H1 (cell line): Measurements from ENCODE around the gene C2CD5. TPM values are rescaled to one million over a fixed set of nuclear protein-coding genes. Genes with fewer than 3 reads are reported as not detected.

ENCODE experiments used
- CTCF ChIA-PET: fragments of 300-600 bp; sonication (Branson Sonifier 250); formaldehyde crosslinking; loops from one replicate; lab custom pipeline; 2021; ENCODE audit not compliant: partially characterized antibody; lab: Charles Lee
- POLR2A ChIA-PET: fragments of 300-600 bp; sonication (Branson Sonifier 250); formaldehyde crosslinking; loops from one replicate; lab custom pipeline; 2021; ENCODE audit warnings: inconsistent platforms; ENCODE audit not compliant: partially characterized antibody; lab: Charles Lee
- DNase-seq, 2 experiments: peaks; one replicate each; pipeline versions ENCODE4 v3.0.0 to v3.0.0-alpha.2; 2010 to 2022; ENCODE audit warnings: low spot score in 2 of 2, low read depth in 1 of 2, mixed read lengths in 1 of 2
- FAIRE-seq: peaks from 2 replicates; lab custom pipeline; 2011; peaks lifted over from hg19 to GRCh38; lab: Jason Lieb, UNC
- H2AFZ ChIP-seq: 2 replicates; pipeline ENCODE4 v1.8.1; 2012; ENCODE audit warnings: low read length, inconsistent platforms
- H2AK5ac ChIP-seq: 2 replicates; pipeline ENCODE4 v1.6.1; 2013; ENCODE audit warnings: low read depth, low read length
- H2BK120ac ChIP-seq: replicated peaks from 2 replicates; pipeline ENCODE3; 2013; ENCODE audit warnings: low read depth, low read length, inconsistent platforms
- H2BK12ac ChIP-seq: 2 replicates; pipeline ENCODE4 v1.6.1; 2013; ENCODE audit warnings: low read depth, low read length
- H2BK15ac ChIP-seq: 2 replicates; pipeline ENCODE4 v1.6.1; 2013; ENCODE audit warnings: low read length
- H2BK20ac ChIP-seq: 2 replicates; pipeline ENCODE4 v1.6.1; 2013; ENCODE audit warnings: low read length
- H2BK5ac ChIP-seq: 2 replicates; pipeline ENCODE4 v1.6.1; 2013; ENCODE audit warnings: low read depth, low read length
- H3K14ac ChIP-seq: 2 replicates; pipeline ENCODE4 v1.6.1; 2013; ENCODE audit warnings: inconsistent platforms; ENCODE audit not compliant: insufficient read length
- H3K18ac ChIP-seq: 2 replicates; pipeline ENCODE4 v1.6.1; 2013; ENCODE audit warnings: low read length; ENCODE audit errors: extremely low read depth
- H3K23ac ChIP-seq: 2 replicates; pipeline ENCODE4 v1.6.1; 2013; ENCODE audit warnings: inconsistent platforms; ENCODE audit not compliant: insufficient read length
- H3K23me2 ChIP-seq: 2 replicates; pipeline ENCODE4 v1.6.1; 2013; ENCODE audit warnings: low read depth, low read length
- H3K27ac ChIP-seq: 2 replicates; pipeline ENCODE4 v1.6.1; 2011; ENCODE audit warnings: low read depth, low read length, inconsistent platforms
- H3K27me3 ChIP-seq, 4 experiments: replicated peaks in 1 of 4; 1 replicate in 1 of 4; 2 replicates in 3 of 4; pipeline versions ENCODE4 v1.6.1 to v1.8.1; 2011 to 2013; ENCODE audit warnings: low read length in 3 of 4, mild to moderate bottlenecking in 3 of 4, inconsistent platforms in 2 of 4, mixed read lengths in 2 of 4, moderate library complexity in 1 of 4; ENCODE audit not compliant: control insufficient read depth in 3 of 4, insufficient read depth in 3 of 4; ENCODE audit errors: extremely low read depth in 1 of 4
- H3K36me3 ChIP-seq, 4 experiments: 2 replicates each; pipeline versions ENCODE4 v1.6.1 to v1.8.1; 2011 to 2013; ENCODE audit warnings: mild to moderate bottlenecking in 4 of 4, low read length in 3 of 4, moderate library complexity in 2 of 4, control low read depth in 1 of 4, inconsistent platforms in 1 of 4; ENCODE audit not compliant: insufficient read depth in 4 of 4, control insufficient read depth in 2 of 4
- H3K4ac ChIP-seq: replicated peaks from 2 replicates; pipeline ENCODE3; 2013; ENCODE audit warnings: low read length, low read depth, mixed read lengths, inconsistent platforms; ENCODE audit not compliant: insufficient read length
- H3K4me1 ChIP-seq, 4 experiments: replicated peaks in 1 of 4; 1 replicate in 1 of 4; 2 replicates in 3 of 4; pipeline versions ENCODE4 v1.6.1 to v1.8.1; 2011 to 2013; ENCODE audit warnings: low read length in 3 of 4, inconsistent platforms in 2 of 4, mixed read lengths in 1 of 4; ENCODE audit not compliant: insufficient read depth in 4 of 4, control insufficient read depth in 3 of 4
- H3K4me2 ChIP-seq, 2 experiments: 2 replicates each; pipeline versions ENCODE4 v1.6.1 to v1.8.1; 2011 to 2013; ENCODE audit warnings: low read depth in 2 of 2, low read length in 2 of 2, control low read depth in 1 of 2, inconsistent platforms in 1 of 2, mild to moderate bottlenecking in 1 of 2; ENCODE audit not compliant: insufficient read depth in 1 of 2
- H3K4me3 ChIP-seq, 4 experiments: fragments of 200-600, 300-600 bp in 1 of 4; sonication (generic), shearing (Covaris generic), sonication (Bioruptor Twin) in 1 of 4; 2 replicates each; pipeline versions ENCODE4 v1.5.1 to v1.8.1; 2011 to 2016; ENCODE audit warnings: low read length in 4 of 4, low read depth in 3 of 4, control low read depth in 2 of 4, inconsistent platforms in 2 of 4, mild to moderate bottlenecking in 2 of 4, mixed read lengths in 1 of 4, moderate library complexity in 1 of 4; ENCODE audit not compliant: insufficient read depth in 2 of 4; ENCODE audit errors: extremely low read depth in 1 of 4
- H3K56ac ChIP-seq: replicated peaks from 2 replicates; pipeline ENCODE3; 2013; ENCODE audit warnings: low read depth, mild to moderate bottlenecking, mixed read lengths, low read length, inconsistent platforms; ENCODE audit not compliant: insufficient read length
- H3K79me1 ChIP-seq: 2 replicates; pipeline ENCODE4 v1.6.1; 2013; ENCODE audit warnings: low read depth, low read length, control low read depth
- H3K79me2 ChIP-seq, 2 experiments: 2 replicates each; pipeline versions ENCODE4 v1.6.1 to v1.8.1; 2012 to 2013; ENCODE audit warnings: low read length in 2 of 2, mild to moderate bottlenecking in 2 of 2, inconsistent platforms in 1 of 2; ENCODE audit not compliant: insufficient read depth in 2 of 2, control insufficient read depth in 1 of 2
- H3K9ac ChIP-seq, 4 experiments: replicated peaks in 1 of 4; 1 replicate in 1 of 4; 2 replicates in 3 of 4; pipeline versions ENCODE4 v1.6.1 to v1.8.1; 2011 to 2013; ENCODE audit warnings: low read depth in 3 of 4, low read length in 3 of 4, control low read depth in 2 of 4, mild to moderate bottlenecking in 2 of 4, moderate library complexity in 2 of 4, inconsistent platforms in 1 of 4; ENCODE audit errors: extremely low read depth in 1 of 4
- H3K9me3 ChIP-seq, 2 experiments: 2 replicates each; pipeline versions ENCODE4 v1.6.1 to v1.8.1; 2012 to 2013; ENCODE audit warnings: mild to moderate bottlenecking in 2 of 2, moderate library complexity in 2 of 2, control low read depth in 1 of 2, inconsistent platforms in 1 of 2, low read depth in 1 of 2, low read length in 1 of 2, mixed read lengths in 1 of 2; ENCODE audit not compliant: insufficient read depth in 2 of 2
- H4K20me1 ChIP-seq, 2 experiments: replicated peaks in 1 of 2; 2 replicates each; pipeline versions ENCODE3 to v1.8.1; 2011 to 2013; ENCODE audit warnings: inconsistent platforms in 2 of 2, low read length in 2 of 2, mild to moderate bottlenecking in 1 of 2; ENCODE audit not compliant: insufficient read depth in 2 of 2, control insufficient read depth in 1 of 2
- H4K5ac ChIP-seq: 2 replicates; pipeline ENCODE4 v1.6.1; 2013; ENCODE audit warnings: low read length, low read depth, mixed read lengths, inconsistent platforms; ENCODE audit not compliant: insufficient read length
- H4K8ac ChIP-seq: 2 replicates; pipeline ENCODE4 v1.8.0; 2013; ENCODE audit warnings: mild to moderate bottlenecking, moderate library complexity, low read length, inconsistent platforms; ENCODE audit not compliant: insufficient read depth; ENCODE audit errors: extremely low read depth
- H4K91ac ChIP-seq: replicated peaks from 2 replicates; pipeline ENCODE3; 2013; ENCODE audit warnings: low read length, mixed read lengths, inconsistent platforms; ENCODE audit not compliant: insufficient read length
- BCL11A ChIP-seq, 2 experiments: IDR thresholded peaks; one replicate each; pipeline ENCODE4 v1.6.1; 2011; ENCODE audit warnings: low read depth in 2 of 2, low read length in 2 of 2, mild to moderate bottlenecking in 2 of 2
- CBX5 ChIP-seq: fragments of 300-800, 300-1000 bp; sonication (generic); IDR thresholded peaks from 2 replicates; pipeline ENCODE4 v1.7.1; 2016; ENCODE audit warnings: antibody characterized with exemption, low read length, low read depth
- EP300 ChIP-seq, 2 experiments: IDR thresholded peaks; 1 replicate in 1 of 2; 2 replicates in 1 of 2; pipeline ENCODE4 v1.6.1; 2011 to 2012; ENCODE audit warnings: low read depth in 2 of 2, low read length in 2 of 2, mild to moderate bottlenecking in 2 of 2, borderline replicate concordance in 1 of 2, inconsistent platforms in 1 of 2, moderate library complexity in 1 of 2
- FOSL1 ChIP-seq: IDR thresholded peaks from 2 replicates; pipeline ENCODE4 v1.6.1; 2011; ENCODE audit warnings: mild to moderate bottlenecking, low read depth, low read length, moderate library complexity; ENCODE audit not compliant: insufficient read depth
- RXRA ChIP-seq: IDR thresholded peaks from 2 replicates; pipeline ENCODE4 v1.6.1; 2011; ENCODE audit warnings: low read depth, mild to moderate bottlenecking, low read length, moderate library complexity; ENCODE audit not compliant: insufficient read depth
- SIN3A ChIP-seq, 2 experiments: IDR thresholded peaks in 1 of 2; conservative IDR thresholded peaks in 1 of 2; 2 replicates each; pipeline ENCODE4 v1.6.1; 2011 to 2012; ENCODE audit warnings: low read length in 2 of 2, improper control_type of control experiment in 1 of 2, low read depth in 1 of 2, mild to moderate bottlenecking in 1 of 2
- TAF1 ChIP-seq: IDR thresholded peaks from 2 replicates; pipeline ENCODE4 v1.6.1; 2011; ENCODE audit warnings: mild to moderate bottlenecking, low read depth, low read length
- ZNF274 ChIP-seq: IDR thresholded peaks from 2 replicates; pipeline ENCODE4 v1.7.0; 2012; ENCODE audit warnings: low read length, borderline replicate concordance; ENCODE audit errors: extremely low read depth
- WGBS, 2 experiments: shearing (Covaris generic) in 1 of 2; methylation state at CpG; one replicate each; pipeline versions ENCODE4 v1.1.6 to v1.1.7; 2013 to 2015; ENCODE audit warnings: low lambda C conversion rate in 2 of 2, mixed read lengths in 2 of 2, inconsistent platforms in 1 of 2, low coverage in 1 of 2, missing lambda C conversion rate in 1 of 2; ENCODE audit not compliant: insufficient replicate concordance in 2 of 2, insufficient coverage in 1 of 2, insufficient read length in 1 of 2; ENCODE audit errors: extremely low coverage in 1 of 2, missing lambda C conversion rate in 1 of 2; 5-methylcytosine and 5-hydroxymethylcytosine counted together
- polyA plus RNA-seq, 7 experiments: library from polyadenylated mRNA; depleted of rRNA in 3 of 7; stranded (reverse) in 5 of 7; unstranded in 2 of 7; fragments of >200 nt in 5 of 7; fragments of 200-250 nt in 2 of 7; gene quantifications; 1 replicate in 5 of 7; 2 replicates in 1 of 7; 4 replicates in 1 of 7; pipeline versions ENCODE4 v1.2.1 to v1.2.3, GENCODE V29; 2011 to 2013; ENCODE audit warnings: missing spikeins in 2 of 7, mixed read lengths in 2 of 7
- total RNA-seq: library from RNA; stranded (reverse); fragmentation: NEBNext Ultra II Directional; extraction: Animal tissue kit (Norgen Biotek cat#: 25700); gene quantifications from 2 replicates; pipeline ENCODE4 v1.2.1, GENCODE V29; 2021
- TF ChIP-seq, protein P1 (sequence below), 3 experiments: IDR thresholded peaks; 1 replicate in 2 of 3; 2 replicates in 1 of 3; pipeline versions ENCODE4 v1.5.1 to v1.6.1; 2011; ENCODE audit warnings: low read length in 3 of 3, mild to moderate bottlenecking in 3 of 3, inconsistent platforms in 2 of 3, low read depth in 1 of 3, moderate library complexity in 1 of 3; ENCODE audit not compliant: insufficient read depth in 1 of 3; ENCODE audit errors: control extremely low read depth in 1 of 3

The C2CD5 gene
- total and polyA plus RNA-seq, 2 of the 8 experiments (the other 6 are each of a cell fraction or from before 2014, with no cell fraction given), result 21.9 to 45.9 TPM

DNA sequence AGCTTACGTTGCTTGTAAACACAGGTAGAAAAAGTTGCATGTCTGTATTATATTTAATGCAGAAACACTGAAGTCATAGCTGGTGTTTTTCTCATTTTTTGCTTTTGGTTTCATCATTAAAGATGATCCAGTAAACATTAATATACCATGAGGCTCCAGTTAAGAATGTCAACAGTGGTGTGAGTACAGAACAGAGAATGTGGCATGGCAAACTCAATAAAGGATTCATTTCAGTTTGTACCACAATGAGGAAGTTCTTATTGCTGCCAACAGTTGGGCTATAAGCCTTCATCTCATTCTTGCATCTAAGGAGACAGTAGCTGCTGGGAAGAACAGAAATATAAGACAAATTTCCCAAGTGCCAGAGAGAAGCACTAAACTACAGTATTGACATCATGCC, 137.7 kb downstream of the C2CD5 start:
- FAIRE-seq (no peak), DNase-seq (no peak)
- H3K56ac ChIP-seq, result no peak overlapping the region
- H3K18ac ChIP-seq, result no peak overlapping the region
- WGBS, 2 experiments, result 100% methylated on average over 1 of the region's 1 CpG; no CpG with 5 or more reads in 1 of the 2 experiments
- no peak overlapping the region for H4K5ac ChIP-seq
- H3K27me3 ChIP-seq, result no peaks in the 10 kb centered on the region
- no peak overlapping the region for H2BK20ac ChIP-seq
- H2BK15ac ChIP-seq, result no peak overlapping the region
- no peak overlapping the region for H2BK120ac ChIP-seq
- no peaks in the 10 kb centered on the region for H3K23me2 ChIP-seq
- no peak overlapping the region for H3K23ac ChIP-seq
- no peak overlapping the region for H3K9ac ChIP-seq
- no peak overlapping the region for H4K91ac ChIP-seq
- H2AK5ac ChIP-seq, result no peak overlapping the region
- ChIA-PET CTCF (no interaction called here), POLR2A (no interaction called here)
- no peak overlapping the region for H4K8ac ChIP-seq
- H2AFZ ChIP-seq, result no peak overlapping the region
- H2BK5ac ChIP-seq, result no peak overlapping the region
- H3K14ac ChIP-seq, result no peak overlapping the region
- H3K4ac ChIP-seq, result no peak overlapping the region
- no peaks in the 10 kb centered on the region for H3K79me1 ChIP-seq
- H3K36me3 ChIP-seq, result no peaks in the 10 kb centered on the region
- no peak overlapping the region for H3K27ac ChIP-seq
- TF ChIP-seq SIN3A (conservative IDR thresholded peaks at IDR 0.05 in 1 of 2, IDR thresholded peaks at IDR 0.05 in 1 of 2; ENCODE audit: low read depth in 1 of 2, low read length in 2 of 2) (no peak), ZNF274 (no peak), CBX5 (no peak), FOSL1 (no peak), BCL11A (IDR thresholded peaks at IDR 0.05; ENCODE audit: low read depth in 2 of 2, low read length in 2 of 2) (no peak), TAF1 (no peak), RXRA (no peak), EP300 (IDR thresholded peaks at IDR 0.05; ENCODE audit: borderline replicate concordance in 1 of 2, low read depth in 2 of 2, low read length in 2 of 2) (no peak)
- TF ChIP-seq, protein P1, sequence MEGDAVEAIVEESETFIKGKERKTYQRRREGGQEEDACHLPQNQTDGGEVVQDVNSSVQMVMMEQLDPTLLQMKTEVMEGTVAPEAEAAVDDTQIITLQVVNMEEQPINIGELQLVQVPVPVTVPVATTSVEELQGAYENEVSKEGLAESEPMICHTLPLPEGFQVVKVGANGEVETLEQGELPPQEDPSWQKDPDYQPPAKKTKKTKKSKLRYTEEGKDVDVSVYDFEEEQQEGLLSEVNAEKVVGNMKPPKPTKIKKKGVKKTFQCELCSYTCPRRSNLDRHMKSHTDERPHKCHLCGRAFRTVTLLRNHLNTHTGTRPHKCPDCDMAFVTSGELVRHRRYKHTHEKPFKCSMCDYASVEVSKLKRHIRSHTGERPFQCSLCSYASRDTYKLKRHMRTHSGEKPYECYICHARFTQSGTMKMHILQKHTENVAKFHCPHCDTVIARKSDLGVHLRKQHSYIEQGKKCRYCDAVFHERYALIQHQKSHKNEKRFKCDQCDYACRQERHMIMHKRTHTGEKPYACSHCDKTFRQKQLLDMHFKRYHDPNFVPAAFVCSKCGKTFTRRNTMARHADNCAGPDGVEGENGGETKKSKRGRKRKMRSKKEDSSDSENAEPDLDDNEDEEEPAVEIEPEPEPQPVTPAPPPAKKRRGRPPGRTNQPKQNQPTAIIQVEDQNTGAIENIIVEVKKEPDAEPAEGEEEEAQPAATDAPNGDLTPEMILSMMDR (IDR thresholded peaks at IDR 0.05; ENCODE audit: control extremely low read depth in 1 of 3, insufficient read depth in 1 of 3, low read depth in 1 of 3, low read length in 3 of 3), result no peak
- no peaks in the 10 kb centered on the region; a peak in 1 of 4 replicates for H3K9me3 ChIP-seq
- H3K79me2 ChIP-seq, result no peaks in the 10 kb centered on the region
- no peaks in the 10 kb centered on the region for H3K4me1 ChIP-seq
- H4K20me1 ChIP-seq, result no peaks in the 10 kb centered on the region
- H2BK12ac ChIP-seq, result no peak overlapping the region
- H3K4me3 ChIP-seq, result no peak overlapping the region
- H3K4me2 ChIP-seq, result no peak overlapping the region
